ENCODE results near the gene FKBP6.
"Not testable (repeated sequence)": the region's sequence is repeated elsewhere in the genome, so short reads cannot be mapped to it uniquely, and the experiment has no call there.

The FKBP6 gene, protein sequence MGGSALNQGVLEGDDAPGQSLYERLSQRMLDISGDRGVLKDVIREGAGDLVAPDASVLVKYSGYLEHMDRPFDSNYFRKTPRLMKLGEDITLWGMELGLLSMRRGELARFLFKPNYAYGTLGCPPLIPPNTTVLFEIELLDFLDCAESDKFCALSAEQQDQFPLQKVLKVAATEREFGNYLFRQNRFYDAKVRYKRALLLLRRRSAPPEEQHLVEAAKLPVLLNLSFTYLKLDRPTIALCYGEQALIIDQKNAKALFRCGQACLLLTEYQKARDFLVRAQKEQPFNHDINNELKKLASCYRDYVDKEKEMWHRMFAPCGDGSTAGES

DNA sequence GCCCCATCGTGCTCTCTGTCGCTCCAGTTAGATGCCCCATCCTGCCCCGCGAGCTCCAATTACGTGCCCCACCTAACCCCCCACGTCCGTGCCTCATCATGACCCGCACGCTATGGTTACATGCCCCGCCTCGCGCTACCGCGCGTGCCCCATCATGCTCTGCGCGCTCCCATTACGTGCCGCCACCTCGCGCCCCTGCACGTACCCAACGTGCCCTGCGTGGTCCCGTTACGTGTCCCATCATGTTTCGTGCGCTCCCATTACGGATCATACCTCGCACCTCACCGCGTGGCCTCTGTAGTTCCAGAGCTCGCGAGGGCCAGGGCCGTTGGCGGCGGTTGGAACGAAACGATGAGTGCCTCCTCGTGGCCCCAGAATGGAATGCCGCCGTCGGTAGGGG, at the start of gene FKBP6, which contains the start of gene TRIM50:
TSS of gene FKBP6 (plus strand) at position 240 of the 400 bp plus-strand sequence. CDS start 268 bp downstream, outside the sequence.
TSS of gene TRIM50 (minus strand) at position 161 of the 400 bp plus-strand sequence. CDS start 3,295 bp downstream, outside the sequence.
- not testable (repeated sequence) for DNase-seq (ENCODE audit: low read depth)

DNA sequence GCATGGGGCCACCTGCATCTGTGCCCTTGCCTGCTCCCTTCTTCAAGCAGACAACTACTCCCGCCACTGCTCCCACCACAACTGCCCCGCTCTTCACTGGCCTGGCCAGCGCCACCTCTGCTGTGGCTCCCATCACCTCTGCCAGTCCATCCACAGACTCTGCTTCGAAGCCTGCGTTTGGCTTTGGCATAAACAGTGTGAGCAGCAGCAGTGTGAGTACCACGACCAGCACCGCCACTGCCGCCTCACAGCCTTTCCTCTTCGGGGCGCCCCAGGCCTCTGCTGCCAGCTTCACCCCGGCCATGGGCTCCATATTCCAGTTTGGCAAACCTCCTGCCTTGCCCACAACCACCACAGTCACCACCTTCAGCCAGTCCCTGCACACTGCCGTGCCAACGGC, 30.7 kb upstream of the FKBP6 start:
- DNase-seq (ENCODE audit: low read depth), result not testable (repeated sequence)

DNA sequence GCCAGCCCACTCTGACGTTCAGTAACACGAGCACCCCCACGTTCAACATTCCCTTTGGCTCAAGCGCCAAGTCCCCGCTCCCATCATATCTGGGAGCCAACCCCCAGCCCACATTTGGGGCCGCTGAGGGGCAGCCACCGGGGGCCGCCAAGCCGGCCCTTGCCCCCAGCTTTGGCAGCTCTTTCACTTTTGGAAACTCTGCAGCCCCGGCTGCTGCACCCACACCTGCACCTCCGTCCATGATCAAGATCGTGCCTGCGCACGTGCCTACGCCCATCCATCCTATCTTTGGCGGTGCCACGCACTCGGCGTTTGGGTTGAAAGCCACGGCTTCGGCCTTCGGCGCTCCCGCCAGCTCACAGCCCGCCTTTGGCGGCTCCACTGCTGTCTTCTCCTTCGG, 30.3 kb upstream of the FKBP6 start:
- not testable (repeated sequence) for DNase-seq (ENCODE audit: low read depth)

DNA sequence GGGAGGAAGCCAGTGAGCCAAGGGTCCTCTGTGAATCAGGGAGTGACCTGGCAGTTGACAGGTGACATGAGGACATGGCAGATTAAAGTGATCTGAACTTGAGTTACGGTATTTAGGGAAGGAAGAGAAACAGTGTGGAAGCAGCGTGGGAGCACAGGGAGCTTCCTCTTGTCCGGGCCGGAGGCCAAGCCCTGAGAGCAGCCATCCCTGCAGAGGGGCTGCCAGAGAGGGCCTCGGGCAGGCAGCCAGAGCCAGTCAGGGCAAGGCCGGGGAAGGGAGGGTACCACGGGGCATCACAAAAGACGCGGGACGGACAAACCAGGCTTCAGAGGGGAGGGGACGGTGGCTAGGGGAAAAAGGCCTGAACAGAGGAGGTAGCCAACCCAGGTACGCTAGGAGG, 28.1 kb upstream of the FKBP6 start:
- not testable (repeated sequence) for DNase-seq (ENCODE audit: low read depth)

DNA sequence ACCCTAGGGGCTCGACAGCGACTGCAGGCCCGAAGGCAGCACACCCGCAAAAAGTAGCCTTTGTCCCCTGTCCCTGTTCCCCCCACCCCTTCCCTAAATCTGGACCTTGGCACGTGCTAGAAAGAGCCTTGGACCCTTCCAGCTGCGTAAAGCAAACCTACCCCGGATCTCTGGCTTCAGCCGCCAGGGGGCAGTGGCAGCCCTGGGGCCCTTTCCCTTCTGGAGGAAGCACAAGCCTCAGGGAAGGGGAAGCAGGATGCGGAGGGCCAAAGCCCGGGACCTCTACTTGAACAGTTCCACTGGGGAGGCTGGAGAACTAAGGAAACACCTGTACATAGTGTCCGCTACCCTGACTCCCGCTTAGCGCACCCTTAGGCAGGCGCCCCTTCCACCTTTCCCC, 26.9 kb upstream of the FKBP6 start:
- not testable (repeated sequence) for DNase-seq (ENCODE audit: low read depth)

DNA sequence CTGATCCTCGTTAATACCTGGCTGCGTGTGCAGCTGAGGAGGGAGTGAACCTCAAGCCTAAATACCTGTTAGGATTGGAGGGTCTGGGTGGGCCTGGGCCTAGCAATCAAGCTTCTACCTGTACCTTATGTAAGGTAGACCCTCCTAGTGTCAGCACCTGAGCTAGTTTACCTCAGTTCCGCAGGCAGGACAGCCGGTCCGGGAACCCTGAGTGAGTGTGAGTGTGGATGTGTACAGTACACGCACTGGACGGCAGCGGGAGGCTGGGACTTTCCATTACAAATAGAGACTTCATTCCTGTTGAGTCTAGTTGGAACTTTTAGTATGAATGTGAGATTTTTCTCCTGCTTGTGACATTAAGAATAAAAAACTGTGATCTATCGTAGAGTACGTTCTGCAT, 25.1 kb upstream of the FKBP6 start:
- not testable (repeated sequence) for DNase-seq (ENCODE audit: low read depth)

DNA sequence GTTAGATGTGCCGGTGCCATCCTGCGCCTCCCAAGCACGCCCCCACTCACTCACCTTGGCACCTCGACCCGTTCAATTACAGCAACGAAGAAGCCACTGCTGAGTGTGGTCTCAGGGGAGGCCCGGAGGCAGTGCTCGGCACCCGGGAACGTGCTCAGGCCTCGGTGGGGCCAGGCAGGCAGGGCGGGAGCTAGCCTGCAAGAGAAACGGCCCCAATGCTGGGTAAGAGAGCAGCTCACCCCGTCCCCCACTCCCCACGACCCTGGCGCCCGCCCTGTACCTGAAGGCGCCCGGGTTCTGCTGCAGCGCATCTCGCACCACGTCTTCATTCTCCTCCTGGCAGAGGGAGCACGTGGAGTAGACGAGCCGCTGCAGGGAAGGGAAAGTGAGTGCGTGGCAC, 24.4 kb upstream of the FKBP6 start:
- no peak for DNase-seq (ENCODE audit: low read depth)

DNA sequence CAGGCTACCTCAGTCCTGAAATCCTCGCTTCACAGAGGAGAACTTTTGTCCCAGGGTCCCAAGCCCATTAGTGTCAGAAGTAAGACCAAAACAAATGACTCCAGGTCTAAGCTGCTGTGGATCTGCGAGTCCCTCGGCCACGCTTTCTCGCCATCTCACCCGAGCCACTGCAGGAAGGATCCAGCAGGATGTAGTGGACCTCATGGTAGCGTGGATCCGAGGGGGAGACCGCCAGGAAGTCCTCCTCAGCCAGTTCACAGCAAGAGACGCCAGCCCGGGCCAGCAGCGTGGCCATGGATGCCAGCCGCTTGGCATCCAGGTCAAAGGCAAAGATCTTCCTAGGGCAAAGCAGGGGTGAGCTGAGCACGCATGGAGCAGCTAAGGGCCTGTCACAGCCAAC, 23.9 kb upstream of the FKBP6 start:
- DNase-seq (ENCODE audit: low read depth), result no peak

DNA sequence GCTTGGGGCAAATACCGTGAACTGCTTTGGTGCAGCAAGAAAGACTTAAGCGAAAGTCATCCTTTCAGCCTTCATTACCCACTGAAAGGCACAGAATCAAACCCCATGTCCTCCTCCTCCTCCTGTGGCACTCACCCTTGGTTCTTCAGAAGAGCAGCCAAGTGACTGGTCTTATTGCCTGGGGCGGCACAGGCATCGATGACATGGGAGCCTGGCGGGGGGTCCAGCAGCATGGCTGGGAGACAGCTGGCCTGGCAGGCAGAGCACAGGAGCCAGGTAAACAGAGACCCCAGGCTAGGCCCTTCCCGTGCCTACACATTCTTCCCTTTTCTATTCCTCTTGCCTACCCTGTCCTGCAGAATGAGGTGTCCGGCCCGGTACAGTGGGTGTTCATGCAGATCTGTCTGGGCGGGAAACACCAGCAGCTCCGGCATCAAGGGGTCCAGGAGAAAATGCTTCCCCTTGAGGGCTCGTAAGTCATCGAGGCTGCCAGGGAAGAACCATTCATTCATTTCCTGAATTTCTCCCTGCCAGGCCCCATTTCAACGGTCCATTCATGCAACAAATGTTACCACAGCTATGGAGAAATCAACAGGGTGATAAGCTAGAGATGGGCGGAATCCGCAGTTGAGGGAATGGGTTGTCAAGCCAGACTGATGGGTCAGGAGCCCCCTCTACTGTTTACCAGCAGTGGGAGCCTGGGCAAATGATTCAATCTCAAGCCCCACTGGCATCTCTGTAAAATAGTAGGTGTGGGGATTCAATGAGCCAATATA, 23.2 kb upstream of the FKBP6 start:
- not testable (repeated sequence) for DNase-seq (ENCODE audit: low read depth)

DNA sequence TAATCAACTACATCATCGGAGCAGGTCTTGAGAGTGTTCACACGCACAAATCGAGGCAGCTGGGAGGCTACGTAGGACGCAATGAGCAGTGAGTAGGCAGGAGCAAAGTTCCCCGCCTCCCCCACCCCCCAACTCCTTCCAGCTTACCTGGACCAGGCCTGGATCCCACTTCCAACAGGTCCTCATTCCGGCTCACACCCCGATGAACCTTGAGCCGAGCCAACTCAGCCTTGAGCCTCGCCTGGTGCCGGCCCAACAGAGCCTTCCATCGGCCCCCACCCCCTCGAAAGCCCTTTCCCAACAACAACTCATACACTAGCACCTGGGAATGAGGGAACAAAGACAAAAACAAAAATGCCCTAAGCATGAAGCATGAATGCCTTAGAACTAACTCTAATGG, 20.5 kb upstream of the FKBP6 start:
- no peak for DNase-seq (ENCODE audit: low read depth)

DNA sequence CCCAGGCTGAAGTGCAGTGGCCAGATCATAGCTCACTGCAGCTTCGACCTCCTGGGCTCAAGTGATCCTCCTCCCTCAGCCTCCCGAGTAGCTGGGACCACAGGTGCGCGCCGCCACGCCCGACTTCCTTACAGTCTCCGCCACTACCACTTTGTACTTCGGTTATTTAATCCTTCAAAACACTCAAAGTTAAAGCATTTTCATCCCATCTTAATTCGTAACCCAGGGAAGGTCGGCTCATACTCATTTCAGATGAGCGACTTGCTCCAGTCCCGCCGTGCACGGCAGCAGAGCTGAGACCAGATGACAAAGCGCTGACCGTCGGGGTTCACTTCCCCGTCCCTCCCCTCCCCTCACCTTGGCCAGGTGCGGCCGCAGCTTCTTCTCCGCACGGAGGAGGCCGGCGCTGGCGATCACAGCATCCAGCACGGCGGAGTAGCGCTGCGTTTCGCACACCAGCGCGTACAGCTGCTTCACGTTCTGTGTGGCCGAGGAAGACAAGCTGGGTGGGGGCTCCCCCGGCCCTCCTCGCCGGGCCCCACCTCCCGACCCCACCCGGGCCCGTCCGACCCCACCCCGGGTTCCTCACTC, 19.8 kb upstream of the FKBP6 start:
- no peak for DNase-seq (ENCODE audit: low read depth)

DNA sequence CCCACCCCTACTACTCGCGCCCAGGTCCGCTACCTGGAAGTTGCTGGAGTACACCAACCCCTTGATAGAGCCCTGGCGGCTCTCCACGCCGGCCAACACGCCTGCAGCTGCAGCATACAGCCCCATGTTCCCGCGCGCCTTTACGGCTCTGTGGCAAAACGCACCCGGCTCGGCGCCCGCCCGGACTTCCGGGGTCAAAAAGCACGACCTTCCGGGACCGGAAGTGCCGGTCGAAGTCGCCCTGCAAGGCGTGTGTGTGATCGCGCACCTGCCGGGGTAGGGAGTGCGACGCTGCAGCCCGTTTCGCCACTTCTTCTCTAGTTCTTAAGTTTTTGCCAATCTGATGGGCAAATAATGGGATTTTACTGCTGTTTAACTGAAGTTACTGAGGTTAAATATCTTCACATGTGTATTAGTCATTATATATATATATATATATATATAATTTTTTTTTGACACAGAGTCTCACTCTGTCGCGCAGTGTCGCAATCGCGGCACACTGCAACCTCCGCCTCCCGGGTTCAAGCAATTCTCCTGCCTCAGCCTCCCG, 19.2 kb upstream of the FKBP6 start, which contains the start of gene NSUN5:
TSS of gene NSUN5 (minus strand) at position 162 of the 550 bp plus-strand sequence. CDS start at position 126, 36 bp downstream.
- peak; percentile 62 for DNase-seq (ENCODE audit: low read depth)

DNA sequence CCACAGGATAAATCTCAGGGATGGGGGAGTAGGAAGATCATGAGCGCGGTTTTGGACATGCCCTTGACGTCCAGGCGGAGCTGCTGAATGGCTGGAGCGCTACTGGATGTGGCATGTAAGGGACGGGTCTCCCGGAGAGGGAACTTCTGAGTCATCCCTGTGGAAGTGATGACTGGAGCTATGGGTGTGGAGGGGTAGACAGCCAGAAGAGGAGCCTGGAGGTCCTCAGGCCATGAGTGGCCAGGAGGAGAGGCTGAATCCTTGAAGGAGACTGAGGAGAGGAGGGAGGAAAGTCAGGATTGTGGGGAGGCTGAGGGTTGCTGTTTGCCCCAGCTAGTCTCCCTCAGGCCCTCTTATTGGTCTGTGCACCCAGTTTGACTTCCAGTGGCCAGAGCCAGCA, 16.5 kb upstream of the FKBP6 start:
- DNase-seq (ENCODE audit: low read depth), result not testable (repeated sequence)

DNA sequence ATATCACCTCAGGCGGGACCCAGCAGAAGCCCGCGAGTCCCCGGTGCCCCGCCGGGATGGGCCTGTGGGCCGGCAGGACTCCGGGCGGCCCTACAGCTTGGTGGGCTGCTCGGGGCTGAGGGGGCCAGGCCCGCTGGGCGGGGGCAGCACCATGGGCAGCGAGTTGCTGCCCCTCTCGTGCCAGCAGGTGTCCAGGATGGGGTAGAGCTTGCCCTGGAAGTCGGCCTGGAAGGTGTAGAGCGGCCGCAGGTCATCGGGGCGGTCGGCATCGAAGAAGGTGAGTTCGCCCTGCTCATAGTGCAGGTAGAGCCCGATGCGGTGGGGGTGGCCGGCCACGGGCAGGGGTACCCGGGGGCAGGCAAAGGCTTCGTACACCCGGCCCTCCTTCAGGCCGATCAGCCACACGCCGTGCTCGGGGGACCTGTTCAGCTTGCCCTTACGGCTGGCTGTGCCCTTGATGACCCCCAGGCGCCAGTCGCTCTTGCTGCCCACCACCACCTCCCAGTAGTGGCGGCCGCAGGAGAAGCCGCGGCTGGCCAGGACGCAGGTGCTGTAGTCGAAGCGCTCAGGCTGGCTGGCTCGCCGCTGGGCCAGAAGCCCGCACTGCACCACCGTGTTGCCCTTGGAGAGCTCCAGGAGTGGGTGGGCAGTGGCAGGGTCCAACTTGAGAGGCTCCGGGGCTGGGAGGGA, 15.0 kb upstream of the FKBP6 start:
- DNase-seq (ENCODE audit: low read depth), result no peak

DNA sequence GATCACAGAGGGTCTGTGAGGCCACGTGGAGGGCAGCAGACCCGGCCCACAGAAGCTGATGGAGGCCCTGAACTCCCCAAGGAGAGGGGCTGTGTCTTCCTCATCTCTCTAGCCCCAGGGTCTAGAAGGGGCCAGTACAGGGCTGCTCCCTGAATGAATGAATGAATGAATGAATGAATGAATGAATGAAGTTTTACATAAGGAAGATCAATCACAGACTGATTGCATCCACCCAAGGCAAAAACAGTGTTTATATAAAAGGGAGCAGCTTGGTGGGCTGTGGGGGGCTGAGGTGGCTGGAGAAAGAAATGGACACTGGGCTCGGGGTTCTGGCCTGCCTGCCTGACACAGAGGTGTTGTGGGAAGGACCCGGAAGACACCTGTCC, 14.4 kb upstream of the FKBP6 start:
- DNase-seq (ENCODE audit: low read depth), result no peak

DNA sequence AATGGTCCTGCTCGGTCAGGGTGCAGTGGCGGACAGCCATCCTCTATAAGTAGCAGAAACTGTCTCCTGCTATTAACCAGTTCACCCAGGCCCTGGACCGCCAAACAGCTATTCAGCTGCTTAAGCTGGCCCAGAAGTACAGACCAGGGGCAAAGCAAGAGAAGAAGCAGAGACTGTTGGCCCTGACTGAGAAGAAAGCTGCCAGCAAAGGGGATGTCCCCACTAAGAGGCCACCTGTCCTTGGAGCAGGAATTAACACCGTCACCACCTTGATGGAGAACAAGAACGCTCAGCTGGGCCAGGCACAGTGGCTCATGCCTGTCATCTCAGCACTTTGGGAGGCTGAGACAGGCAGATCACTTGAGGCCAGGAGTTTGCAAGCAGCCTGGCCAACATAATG, 13.7 kb upstream of the FKBP6 start:
- DNase-seq (ENCODE audit: low read depth), result no peak

DNA sequence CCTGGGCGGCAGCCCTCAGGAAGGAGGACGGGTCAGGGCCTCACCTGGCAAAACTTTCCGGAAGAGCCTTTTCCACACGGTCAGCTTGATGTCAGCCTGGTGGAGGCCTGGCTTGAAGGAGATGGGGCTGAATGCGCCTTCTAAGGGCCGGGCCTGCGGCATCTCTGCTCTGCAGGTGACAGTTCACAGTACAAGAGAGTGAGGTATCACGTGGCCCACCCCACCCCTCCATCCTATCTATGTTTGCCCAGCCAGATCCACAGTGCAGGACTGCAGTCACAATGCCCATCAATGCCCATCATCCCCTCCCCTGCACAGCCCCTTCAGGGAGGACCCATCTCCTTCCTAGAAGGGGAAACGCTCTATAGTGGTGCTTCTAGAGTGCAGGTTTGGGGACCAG, 11.4 kb upstream of the FKBP6 start:
- no peak for DNase-seq (ENCODE audit: low read depth)

DNA sequence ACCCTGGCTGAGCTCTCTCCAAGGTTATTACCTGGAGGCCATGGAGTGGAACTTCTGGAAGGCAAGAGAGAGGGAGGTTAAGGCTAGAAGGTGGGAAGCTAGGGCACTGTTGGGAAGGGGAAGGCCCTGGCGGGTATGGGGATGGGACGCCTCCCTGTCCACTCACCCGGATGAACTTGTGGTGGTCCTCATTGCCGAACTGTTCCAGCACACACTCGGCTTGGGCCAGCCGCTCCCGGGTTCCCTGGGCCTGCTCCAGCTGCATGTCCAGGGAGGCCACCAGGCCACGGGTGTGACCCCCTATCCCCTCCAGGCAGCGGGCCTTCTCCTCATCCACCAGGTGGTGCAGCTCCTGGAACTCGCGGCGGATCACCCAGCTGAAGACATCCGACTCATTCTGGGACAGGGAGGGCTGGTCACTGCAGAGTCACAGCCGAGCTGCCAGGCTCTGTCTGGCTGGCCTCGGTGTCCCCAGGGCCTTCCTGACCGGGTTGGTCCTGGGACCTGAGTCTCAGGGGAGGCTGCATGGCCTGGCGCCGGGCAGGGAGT, 9.2 kb upstream of the FKBP6 start:
- not testable (repeated sequence) for DNase-seq (ENCODE audit: low read depth)

DNA sequence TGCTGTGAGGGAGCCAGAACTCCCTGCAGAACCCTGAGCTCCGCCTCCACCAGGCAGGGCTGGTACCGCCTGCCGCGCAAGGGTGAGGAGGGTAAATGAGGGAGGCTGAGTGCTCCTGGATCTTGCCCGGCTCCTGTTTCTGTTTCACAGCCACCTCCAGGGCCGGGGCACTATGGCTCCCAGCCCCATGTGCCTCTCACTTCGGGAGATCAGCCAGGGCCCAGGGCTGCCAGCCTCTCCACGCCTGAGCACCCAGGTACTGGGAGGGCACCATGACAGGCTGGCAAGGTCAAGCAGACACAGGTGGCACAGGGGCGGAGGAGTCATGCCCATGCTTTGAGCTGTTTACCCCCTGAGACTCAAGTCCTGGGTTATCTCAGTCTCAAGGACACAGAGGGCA, 8.4 kb upstream of the FKBP6 start:
- DNase-seq (ENCODE audit: low read depth), result not testable (repeated sequence)

DNA sequence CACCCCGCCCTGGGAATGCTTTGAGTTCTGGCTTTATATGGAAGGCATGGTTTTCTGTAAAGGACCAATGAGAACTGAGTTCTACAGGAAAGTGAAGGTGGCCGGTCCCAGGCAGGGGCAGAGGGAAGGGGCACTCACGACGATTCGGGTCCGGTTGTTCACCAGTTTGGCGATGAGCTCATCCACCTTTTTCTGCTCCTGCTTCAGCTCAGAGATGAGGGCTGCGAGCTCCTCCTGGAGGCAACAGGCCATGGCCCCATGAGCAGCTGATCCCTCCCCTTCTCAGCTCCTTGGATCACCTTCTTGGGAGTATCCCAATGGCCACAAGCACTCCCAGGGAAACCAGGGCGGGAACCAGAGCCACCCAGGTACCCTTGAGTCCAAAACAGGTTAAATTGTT, 8.0 kb upstream of the FKBP6 start:
- DNase-seq (ENCODE audit: low read depth), result not testable (repeated sequence)

DNA sequence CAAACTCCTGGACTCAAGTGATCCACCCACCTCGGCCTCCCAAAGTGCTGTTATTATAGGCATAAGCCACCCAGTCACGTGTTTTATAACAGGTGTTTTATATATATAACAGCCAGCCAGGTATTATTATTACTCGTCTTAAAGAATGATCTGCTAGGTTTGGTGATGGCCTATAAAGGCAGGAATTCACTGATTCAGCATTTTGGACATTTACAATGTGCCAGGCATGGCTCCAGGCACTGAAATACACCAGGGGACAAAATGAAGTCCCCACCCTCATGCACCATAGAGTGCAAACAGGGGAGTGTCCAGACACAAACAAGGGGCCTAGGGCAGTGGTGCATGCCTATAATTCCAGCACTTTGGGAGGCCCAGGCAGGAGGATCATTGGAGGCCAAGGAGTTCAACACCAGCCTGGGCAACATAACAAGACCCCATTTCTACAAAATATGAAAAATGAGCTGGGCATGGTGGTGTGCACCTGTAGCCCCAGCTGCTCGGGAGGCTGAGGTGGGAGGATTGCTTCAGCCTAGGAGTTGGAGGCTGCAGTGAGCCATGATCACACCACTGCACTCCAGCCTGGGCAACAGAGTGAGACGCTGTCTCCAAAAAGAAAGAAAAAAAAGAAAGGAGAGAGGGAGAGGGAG, 4.4 kb upstream of the FKBP6 start:
- DNase-seq (ENCODE audit: low read depth), result not testable (repeated sequence)

Data from fibroblast of the conjunctiva (primary cell).